ENCODE data around the gene NXF3.

NXF3 gene

GRCh38 chrX:103098488-103098887 lies 5.5 kb upstream of the NXF3 start:
- no peaks in the 10 kb centered on the region for H3K79me2 ChIP-seq (ENCODE audit: insufficient read depth, low read length)
- H3K36me3 ChIP-seq (ENCODE audit: insufficient read depth, low read length): no peaks in the 10 kb centered on the region
- no peaks in the 10 kb centered on the region for H3K9me2 ChIP-seq (ENCODE audit: low read depth, low read length)
- H3K4me2 ChIP-seq (ENCODE audit: low read length): no peak overlapping the region
- H3K27ac ChIP-seq (ENCODE audit: low read depth, low read length, poor library complexity, severe bottlenecking): no peak overlapping the region
- no peaks in the 10 kb centered on the region for H3K27me3 ChIP-seq (ENCODE audit: insufficient read depth, low read length)
- no peak overlapping the region for H2AFZ ChIP-seq (ENCODE audit: low read length)
- H3K4me1 ChIP-seq (ENCODE audit: insufficient read depth, low read length, severe bottlenecking): no peaks in the 10 kb centered on the region
- no peaks in the 10 kb centered on the region for H3F3A ChIP-seq (ENCODE audit: insufficient read depth, low read length)
- TF ChIP-seq CTCF (IDR thresholded peaks at IDR 0.05; ENCODE audit: low read length) (no peak), EZH2 (IDR thresholded peaks at IDR 0.05; ENCODE audit: borderline replicate concordance, low read length) (no peak)
- H3K4me3 ChIP-seq (ENCODE audit: low read depth, low read length, poor library complexity, severe bottlenecking): no peak overlapping the region
- H3K9ac ChIP-seq (ENCODE audit: low read length): no peak overlapping the region
- H4K20me1 ChIP-seq (ENCODE audit: insufficient read depth, low read length): no peaks in the 10 kb centered on the region
- no peaks in the 10 kb centered on the region for H3K9me3 ChIP-seq (ENCODE audit: low read length)

- Histone ChIP-seq H2AFZ (ENCODE audit: low read length) (no peak overlapping the region), H3K27me3 (ENCODE audit: insufficient read depth, low read length) (no peaks in the 10 kb centered on the region), H3F3A (ENCODE audit: insufficient read depth, low read length) (no peaks in the 10 kb centered on the region), H3K9ac (ENCODE audit: low read length) (no peak overlapping the region), H3K79me2 (ENCODE audit: insufficient read depth, low read length) (no peaks in the 10 kb centered on the region), H3K4me1 (ENCODE audit: insufficient read depth, low read length, severe bottlenecking) (no peaks in the 10 kb centered on the region), H3K4me3 (ENCODE audit: low read depth, low read length, poor library complexity, severe bottlenecking) (no peak overlapping the region), H3K9me2 (ENCODE audit: low read depth, low read length) (no peaks in the 10 kb centered on the region), H3K4me2 (ENCODE audit: low read length) (no peak overlapping the region), H3K36me3 (ENCODE audit: insufficient read depth, low read length) (no peaks in the 10 kb centered on the region), H3K27ac (ENCODE audit: low read depth, low read length, poor library complexity, severe bottlenecking) (no peak overlapping the region), H4K20me1 (ENCODE audit: insufficient read depth, low read length) (no peaks in the 10 kb centered on the region), H3K9me3 (ENCODE audit: low read length) (no peaks in the 10 kb centered on the region)
- no peak for TF ChIP-seq EZH2 (IDR thresholded peaks at IDR 0.05; ENCODE audit: borderline replicate concordance, low read length)
These were observed 11.9 kb downstream of the NXF3 start for GRCh38 chrX:103081051-103081450.

GRCh38 chrX:103073467-103073866 lies 19.5 kb downstream of the NXF3 start:
- Histone ChIP-seq H3K27ac (ENCODE audit: low read depth, low read length, poor library complexity, severe bottlenecking) (no peak overlapping the region), H3K36me3 (ENCODE audit: insufficient read depth, low read length) (no peaks in the 10 kb centered on the region), H3K9ac (ENCODE audit: low read length) (no peak overlapping the region), H3K27me3 (ENCODE audit: insufficient read depth, low read length) (no peaks in the 10 kb centered on the region), H3K9me3 (ENCODE audit: low read length) (no peaks in the 10 kb centered on the region), H3F3A (ENCODE audit: insufficient read depth, low read length) (no peaks in the 10 kb centered on the region), H3K9me2 (ENCODE audit: low read depth, low read length) (no peaks in the 10 kb centered on the region), H4K20me1 (ENCODE audit: insufficient read depth, low read length) (no peaks in the 10 kb centered on the region), H3K4me3 (ENCODE audit: low read depth, low read length, poor library complexity, severe bottlenecking) (no peak overlapping the region), H3K4me1 (ENCODE audit: insufficient read depth, low read length, severe bottlenecking) (no peaks in the 10 kb centered on the region), H3K4me2 (ENCODE audit: low read length) (no peak overlapping the region), H2AFZ (ENCODE audit: low read length) (no peak overlapping the region), H3K79me2 (ENCODE audit: insufficient read depth, low read length) (no peaks in the 10 kb centered on the region)
- no peak for TF ChIP-seq CTCF (IDR thresholded peaks at IDR 0.05; ENCODE audit: low read length)
- TF ChIP-seq EZH2 (IDR thresholded peaks at IDR 0.05; ENCODE audit: borderline replicate concordance, low read length): no peak

GRCh38 chrX:103066606-103067005 lies 26.3 kb downstream of the NXF3 start:
- Histone ChIP-seq H3K36me3 (ENCODE audit: insufficient read depth, low read length) (no peaks in the 10 kb centered on the region), H3K4me1 (ENCODE audit: insufficient read depth, low read length, severe bottlenecking) (no peaks in the 10 kb centered on the region), H4K20me1 (ENCODE audit: insufficient read depth, low read length) (no peaks in the 10 kb centered on the region), H3K4me3 (ENCODE audit: low read depth, low read length, poor library complexity, severe bottlenecking) (no peak overlapping the region), H3F3A (ENCODE audit: insufficient read depth, low read length) (no peaks in the 10 kb centered on the region), H2AFZ (ENCODE audit: low read length) (no peak overlapping the region), H3K79me2 (ENCODE audit: insufficient read depth, low read length) (no peaks in the 10 kb centered on the region), H3K27ac (ENCODE audit: low read depth, low read length, poor library complexity, severe bottlenecking) (no peak overlapping the region), H3K9me3 (ENCODE audit: low read length) (no peaks in the 10 kb centered on the region), H3K27me3 (ENCODE audit: insufficient read depth, low read length) (no peaks in the 10 kb centered on the region), H3K4me2 (ENCODE audit: low read length) (no peak overlapping the region), H3K9ac (ENCODE audit: low read length) (no peak overlapping the region), H3K9me2 (ENCODE audit: low read depth, low read length) (no peaks in the 10 kb centered on the region)
- TF ChIP-seq EZH2 (IDR thresholded peaks at IDR 0.05; ENCODE audit: borderline replicate concordance, low read length) (no peak), CTCF (IDR thresholded peaks at IDR 0.05; ENCODE audit: low read length) (no peak)
